Progenitor cell of endocrine pancreas (in vitro differentiated cells): ENCODE results near the gene LCTL. TPM values are rescaled to one million over a fixed set of nuclear protein-coding genes. Genes with fewer than 3 reads are reported as not detected.

Experiments
- DNase-seq: peaks from one replicate; pipeline ENCODE4 v3.0.0; 2021; ENCODE audit warnings: low spot score; ENCODE audit not compliant: unreplicated experiment
- H3K27ac Mint-ChIP-seq: 2 replicates; pipeline ENCODE4 v1.8.0; 2021; ENCODE audit warnings: mild to moderate bottlenecking, moderate library complexity, mixed read lengths
- H3K27me3 Mint-ChIP-seq: 2 replicates; pipeline ENCODE4 v1.8.0; 2021; ENCODE audit warnings: mixed read lengths
- H3K36me3 Mint-ChIP-seq: 2 replicates; pipeline ENCODE4 v1.8.0; 2022; ENCODE audit warnings: mixed read lengths; ENCODE audit not compliant: insufficient read depth
- H3K4me1 Mint-ChIP-seq: 2 replicates; pipeline ENCODE4 v1.8.0; 2021; ENCODE audit warnings: low read depth, mixed read lengths
- H3K4me3 Mint-ChIP-seq: 2 replicates; pipeline ENCODE4 v1.8.0; 2021; ENCODE audit warnings: low read depth, mild to moderate bottlenecking, moderate library complexity, mixed read lengths
- H3K9me3 Mint-ChIP-seq: 2 replicates; pipeline ENCODE4 v1.8.0; 2021; ENCODE audit warnings: low read depth, mixed read lengths
- total RNA-seq: library from RNA; stranded (reverse); gene quantifications from 2 replicates; pipeline ENCODE4 v1.2.1, GENCODE V29; 2021
- TF ChIP-seq, protein P1 (sequence below): fragments of 200-600 bp; sonication (generic); IDR thresholded peaks from one replicate; pipeline ENCODE4 v1.5.0; 2021; ENCODE audit warnings: antibody characterized with exemption, mild to moderate bottlenecking; ENCODE audit not compliant: unreplicated experiment

The LCTL gene
- total RNA-seq, 1 donor from 2014 or later = 1.5 TPM

DNA sequence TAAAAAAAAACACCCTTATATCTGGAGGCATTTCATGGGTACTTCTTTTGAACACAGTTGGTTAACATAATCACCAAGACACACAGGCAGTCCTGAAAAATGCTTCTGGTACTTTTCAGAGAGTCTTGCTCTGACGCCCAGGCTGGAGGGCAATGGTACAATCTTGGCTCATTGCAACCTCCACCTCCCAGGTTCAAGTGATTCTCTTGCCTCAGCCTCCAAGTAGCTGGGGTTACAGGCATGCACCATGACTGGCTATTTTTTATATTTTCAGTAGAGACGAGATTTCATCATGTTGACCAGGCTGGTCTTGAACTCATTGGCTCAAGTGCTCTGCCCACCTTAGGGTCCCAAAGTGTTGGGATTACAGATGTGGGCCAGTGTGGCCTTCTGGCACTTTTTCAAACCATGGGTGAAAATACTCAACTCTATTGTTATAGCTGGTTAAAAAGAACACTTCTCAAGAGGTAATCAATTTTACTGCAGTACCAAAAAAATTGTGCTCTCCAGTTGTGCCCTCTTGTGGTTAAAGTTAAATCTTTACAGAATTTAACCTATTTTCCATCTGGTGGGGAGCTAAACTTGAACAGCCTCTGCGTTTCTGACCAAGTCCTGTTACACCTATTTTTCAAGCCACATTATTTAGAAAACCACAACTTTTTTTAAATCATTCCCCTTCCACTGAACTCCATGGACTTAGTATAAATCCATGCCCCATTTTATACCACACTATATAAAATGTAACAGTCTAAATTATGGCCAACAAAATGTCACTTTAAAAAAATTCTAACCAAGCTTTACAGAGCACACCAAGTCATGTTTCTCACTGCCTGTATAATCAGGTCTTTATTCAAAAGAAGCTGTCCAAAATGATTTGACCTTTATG lies 67.1 kb downstream of the LCTL start:
- TF ChIP-seq, protein P1, sequence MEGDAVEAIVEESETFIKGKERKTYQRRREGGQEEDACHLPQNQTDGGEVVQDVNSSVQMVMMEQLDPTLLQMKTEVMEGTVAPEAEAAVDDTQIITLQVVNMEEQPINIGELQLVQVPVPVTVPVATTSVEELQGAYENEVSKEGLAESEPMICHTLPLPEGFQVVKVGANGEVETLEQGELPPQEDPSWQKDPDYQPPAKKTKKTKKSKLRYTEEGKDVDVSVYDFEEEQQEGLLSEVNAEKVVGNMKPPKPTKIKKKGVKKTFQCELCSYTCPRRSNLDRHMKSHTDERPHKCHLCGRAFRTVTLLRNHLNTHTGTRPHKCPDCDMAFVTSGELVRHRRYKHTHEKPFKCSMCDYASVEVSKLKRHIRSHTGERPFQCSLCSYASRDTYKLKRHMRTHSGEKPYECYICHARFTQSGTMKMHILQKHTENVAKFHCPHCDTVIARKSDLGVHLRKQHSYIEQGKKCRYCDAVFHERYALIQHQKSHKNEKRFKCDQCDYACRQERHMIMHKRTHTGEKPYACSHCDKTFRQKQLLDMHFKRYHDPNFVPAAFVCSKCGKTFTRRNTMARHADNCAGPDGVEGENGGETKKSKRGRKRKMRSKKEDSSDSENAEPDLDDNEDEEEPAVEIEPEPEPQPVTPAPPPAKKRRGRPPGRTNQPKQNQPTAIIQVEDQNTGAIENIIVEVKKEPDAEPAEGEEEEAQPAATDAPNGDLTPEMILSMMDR = peak; percentile 53
- H3K4me3 Mint-ChIP-seq = no peak overlapping the region
- no peak overlapping the region for H3K27ac Mint-ChIP-seq
- H3K4me1 Mint-ChIP-seq = peaks cover 22% of the 10 kb centered on the region
- H3K36me3 Mint-ChIP-seq = peaks cover 36% of the 10 kb centered on the region
- H3K27me3 Mint-ChIP-seq = no peaks in the 10 kb centered on the region
- H3K9me3 Mint-ChIP-seq = no peaks in the 10 kb centered on the region
- no peak for DNase-seq

Other genes with a start within 250 kb of the LCTL start
- gene TIPIN, start 209.3 kb downstream of the LCTL start, total RNA-seq = 10.1 and 11.0 TPM in 2 replicates
- 28.6 TPM in 2 replicates for gene MAP2K1, start 179.1 kb downstream of the LCTL start, total RNA-seq
- 25.2 and 25.9 TPM in 2 replicates for gene SNAPC5, start 68.2 kb downstream of the LCTL start, total RNA-seq
- gene RPL4, start 61.1 kb downstream of the LCTL start, total RNA-seq = 2,572 and 2,630 TPM in 2 replicates
- 22.5 and 23.3 TPM in 2 replicates for gene ZWILCH, start 60.7 kb downstream of the LCTL start, total RNA-seq
- gene SMAD6, start 136.2 kb upstream of the LCTL start, total RNA-seq = 35.5 and 38.9 TPM in 2 replicates